ENCODE measurements around the gene PITPNM3.

PITPNM3 gene

GRCh38 chr17:6591599-6592158, 35.3 kb upstream of the PITPNM3 start:
- H3K9me3 ChIP-seq, result no peaks in the 10 kb centered on the region
- H3K36me3 ChIP-seq, result peaks cover 57% of the 10 kb centered on the region
- no peak overlapping the region for H3K4me3 ChIP-seq (ENCODE audit: low read depth in 1 of 2, low read length in 1 of 2)
- TF ChIP-seq, protein P1, sequence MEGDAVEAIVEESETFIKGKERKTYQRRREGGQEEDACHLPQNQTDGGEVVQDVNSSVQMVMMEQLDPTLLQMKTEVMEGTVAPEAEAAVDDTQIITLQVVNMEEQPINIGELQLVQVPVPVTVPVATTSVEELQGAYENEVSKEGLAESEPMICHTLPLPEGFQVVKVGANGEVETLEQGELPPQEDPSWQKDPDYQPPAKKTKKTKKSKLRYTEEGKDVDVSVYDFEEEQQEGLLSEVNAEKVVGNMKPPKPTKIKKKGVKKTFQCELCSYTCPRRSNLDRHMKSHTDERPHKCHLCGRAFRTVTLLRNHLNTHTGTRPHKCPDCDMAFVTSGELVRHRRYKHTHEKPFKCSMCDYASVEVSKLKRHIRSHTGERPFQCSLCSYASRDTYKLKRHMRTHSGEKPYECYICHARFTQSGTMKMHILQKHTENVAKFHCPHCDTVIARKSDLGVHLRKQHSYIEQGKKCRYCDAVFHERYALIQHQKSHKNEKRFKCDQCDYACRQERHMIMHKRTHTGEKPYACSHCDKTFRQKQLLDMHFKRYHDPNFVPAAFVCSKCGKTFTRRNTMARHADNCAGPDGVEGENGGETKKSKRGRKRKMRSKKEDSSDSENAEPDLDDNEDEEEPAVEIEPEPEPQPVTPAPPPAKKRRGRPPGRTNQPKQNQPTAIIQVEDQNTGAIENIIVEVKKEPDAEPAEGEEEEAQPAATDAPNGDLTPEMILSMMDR (IDR thresholded peaks at IDR 0.05), result no peak
- H3K4me1 ChIP-seq (ENCODE audit: control insufficient read depth in 1 of 2, insufficient read depth in 1 of 2, low read depth in 1 of 2, low read length in 1 of 2), result peaks cover 5 to 12% of the 10 kb centered on the region in 2 experiments
- H3K27ac ChIP-seq, result peak overlapping the region; percentile 41
- H3K27me3 ChIP-seq, result no peaks in the 10 kb centered on the region

DNA sequence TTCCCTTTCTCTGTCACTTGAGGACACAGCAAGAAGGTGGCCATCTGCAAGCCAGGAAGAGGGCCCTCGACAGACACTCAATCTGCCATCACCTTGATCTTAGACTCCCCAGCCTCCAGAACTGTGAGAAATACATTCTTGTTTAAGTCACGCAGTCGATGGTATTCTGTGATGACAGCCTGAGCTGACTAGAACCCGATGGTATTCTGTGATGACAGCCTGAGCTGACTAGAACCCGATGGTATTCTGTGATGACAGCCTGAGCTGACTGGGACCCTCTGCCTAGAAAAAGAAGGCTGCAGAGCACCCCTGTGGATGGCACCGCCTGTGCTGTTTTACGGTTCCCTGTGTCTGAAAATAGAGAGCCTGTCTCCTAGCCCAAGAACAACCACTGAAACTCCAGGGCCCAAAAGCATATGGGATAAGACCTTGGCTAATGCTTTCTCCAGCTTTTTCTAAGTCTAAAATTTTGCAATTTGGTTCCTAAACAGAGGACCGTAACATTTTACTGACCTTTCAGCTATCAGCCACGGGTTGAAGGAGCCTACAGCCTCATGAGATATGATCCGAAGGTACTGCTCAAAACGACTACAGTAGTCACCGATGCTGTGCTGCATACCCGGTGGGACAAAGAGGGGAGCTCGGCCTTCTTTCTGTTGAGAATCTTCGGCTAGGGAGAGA, 33.1 kb upstream of the PITPNM3 start:
- no peak overlapping the region for H3K4me3 ChIP-seq (ENCODE audit: low read depth in 1 of 2, low read length in 1 of 2)
- H3K4me1 ChIP-seq (ENCODE audit: control insufficient read depth in 1 of 2, insufficient read depth in 1 of 2, low read depth in 1 of 2, low read length in 1 of 2), result peaks cover 5 to 12% of the 10 kb centered on the region in 2 experiments
- TF ChIP-seq, protein P1 (IDR thresholded peaks at IDR 0.05), result no peak
- H3K36me3 ChIP-seq, result peaks cover 50% of the 10 kb centered on the region
- no peaks in the 10 kb centered on the region for H3K9me3 ChIP-seq
- no peak overlapping the region for H3K27ac ChIP-seq
- H3K27me3 ChIP-seq, result no peaks in the 10 kb centered on the region

GRCh38 chr17:6588165-6588564, 31.8 kb upstream of the PITPNM3 start:
- H3K36me3 ChIP-seq, result peaks cover 41% of the 10 kb centered on the region

GRCh38 chr17:6587310-6587709, 31.0 kb upstream of the PITPNM3 start:
- peaks cover 5 to 12% of the 10 kb centered on the region in 2 experiments for H3K4me1 ChIP-seq (ENCODE audit: control insufficient read depth in 1 of 2, insufficient read depth in 1 of 2, low read depth in 1 of 2, low read length in 1 of 2)
- peaks cover 40% of the 10 kb centered on the region for H3K36me3 ChIP-seq
- TF ChIP-seq, protein P1 (IDR thresholded peaks at IDR 0.05), result no peak
- no peaks in the 10 kb centered on the region for H3K9me3 ChIP-seq
- no peaks in the 10 kb centered on the region for H3K27me3 ChIP-seq
- H3K27ac ChIP-seq, result no peak overlapping the region
- no peak overlapping the region for H3K4me3 ChIP-seq (ENCODE audit: low read depth in 1 of 2, low read length in 1 of 2)

More at GRCh38 chr17:6588165-6588564, 31.8 kb upstream of the PITPNM3 start:
- TF ChIP-seq, protein P1 (IDR thresholded peaks at IDR 0.05), result no peak
- no peaks in the 10 kb centered on the region for H3K27me3 ChIP-seq
- H3K4me3 ChIP-seq (ENCODE audit: low read depth in 1 of 2, low read length in 1 of 2), result no peak overlapping the region
- no peaks in the 10 kb centered on the region for H3K9me3 ChIP-seq
- peaks cover 5 to 12% of the 10 kb centered on the region in 2 experiments for H3K4me1 ChIP-seq (ENCODE audit: control insufficient read depth in 1 of 2, insufficient read depth in 1 of 2, low read depth in 1 of 2, low read length in 1 of 2)
- H3K27ac ChIP-seq, result no peak overlapping the region

DNA sequence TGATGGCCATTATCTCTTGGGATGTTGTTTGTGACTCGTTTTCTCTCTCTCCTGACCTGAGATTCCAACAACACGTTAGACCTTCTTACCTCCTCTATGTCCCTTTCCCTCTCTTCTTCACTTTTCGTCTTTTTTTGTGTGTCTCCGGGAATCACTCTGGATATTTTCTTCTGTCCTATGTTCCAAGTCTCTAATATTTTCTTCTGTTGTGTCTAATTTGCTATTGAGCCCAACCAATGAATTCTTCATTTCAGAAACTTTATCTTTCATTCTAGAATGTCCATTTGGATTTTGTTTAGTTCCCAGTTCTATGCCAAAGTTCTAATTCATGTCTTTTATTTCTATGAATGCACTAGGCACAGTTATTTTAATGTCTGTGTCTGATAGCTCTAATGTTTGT, 27.1 kb upstream of the PITPNM3 start:
- no peak overlapping the region for H3K27ac ChIP-seq
- H3K4me3 ChIP-seq (ENCODE audit: low read depth in 1 of 2, low read length in 1 of 2), result no peak overlapping the region
- TF ChIP-seq, protein P1 (IDR thresholded peaks at IDR 0.05), result no peak

More for the DNA sequence above, 27.1 kb upstream of the PITPNM3 start:
- Histone ChIP-seq H3K9me3 (no peaks in the 10 kb centered on the region), H3K36me3 (peaks cover 27% of the 10 kb centered on the region), H3K4me1 (ENCODE audit: control insufficient read depth in 1 of 2, insufficient read depth in 1 of 2, low read depth in 1 of 2, low read length in 1 of 2) (no peaks in the 10 kb centered on the region), H3K27me3 (no peaks in the 10 kb centered on the region)
